ENCODE data around the gene CYP24A1. TPM values are rescaled to one million over a fixed set of nuclear protein-coding genes. Genes with fewer than 3 reads are reported as not detected.

The CYP24A1 gene
- total RNA-seq, 2 donors from 2014 or later: not detected

GRCh38 chr20:54151511-54152226 lies 22.1 kb downstream of the CYP24A1 start:
- Mint-ChIP-seq H3K4me1 (ENCODE audit: low read depth in 2 of 2) (no peaks in the 10 kb centered on the region), H3K9me3 (no peaks in the 10 kb centered on the region), H3K27ac (no peak overlapping the region), H3K4me3 (no peak overlapping the region), H3K36me3 (no peaks in the 10 kb centered on the region), H3K27me3 (peaks cover 17 to 28% of the 10 kb centered on the region in 2 donors)
- ATAC-seq (no peak), DNase-seq (ENCODE audit: low spot score) (no peak)

- H3K27ac Mint-ChIP-seq: no peak overlapping the region
- peaks cover 20 to 24% of the 10 kb centered on the region in 2 donors for H3K27me3 Mint-ChIP-seq
- DNase-seq (ENCODE audit: low spot score) (no peak), ATAC-seq (no peak)
- no peak overlapping the region for H3K4me3 Mint-ChIP-seq
- no peaks in the 10 kb centered on the region for H3K36me3 Mint-ChIP-seq
- H3K9me3 Mint-ChIP-seq: no peaks in the 10 kb centered on the region
- H3K4me1 Mint-ChIP-seq (ENCODE audit: low read depth in 2 of 2): no peaks in the 10 kb centered on the region
These were observed 22.7 kb downstream of the CYP24A1 start for GRCh38 chr20:54151075-54151439.

DNA sequence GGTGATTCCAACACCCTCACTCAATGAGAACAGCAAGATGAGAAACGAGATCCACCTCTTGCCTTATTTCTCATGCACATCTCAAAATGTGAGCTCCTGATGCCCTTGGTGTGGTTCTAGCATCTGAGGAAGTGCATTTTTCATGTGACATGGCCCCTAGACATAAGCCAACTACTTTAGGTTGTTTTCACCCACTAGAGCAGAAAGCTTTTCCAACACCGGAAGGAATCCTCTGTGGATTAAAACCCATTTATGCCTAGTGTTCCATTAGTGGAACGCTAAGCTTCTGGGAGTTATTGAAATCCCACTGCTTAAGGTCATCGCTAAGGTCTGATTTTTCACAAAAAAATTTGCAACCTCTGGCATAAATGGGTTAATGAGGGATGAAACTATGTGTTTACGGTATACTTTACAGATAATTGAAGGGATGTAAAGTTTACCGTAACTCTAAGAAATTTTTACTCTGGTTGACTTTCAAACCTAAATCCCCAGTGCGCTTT lies 24.0 kb downstream of the CYP24A1 start:
- DNase-seq (ENCODE audit: low spot score) (no peak), ATAC-seq (no peak)
- Mint-ChIP-seq H3K36me3 (no peaks in the 10 kb centered on the region), H3K4me1 (ENCODE audit: low read depth in 2 of 2) (no peaks in the 10 kb centered on the region), H3K27ac (no peak overlapping the region), H3K9me3 (no peaks in the 10 kb centered on the region), H3K27me3 (peaks cover 22% of the 10 kb centered on the region in 2 donors), H3K4me3 (no peak overlapping the region)

DNA sequence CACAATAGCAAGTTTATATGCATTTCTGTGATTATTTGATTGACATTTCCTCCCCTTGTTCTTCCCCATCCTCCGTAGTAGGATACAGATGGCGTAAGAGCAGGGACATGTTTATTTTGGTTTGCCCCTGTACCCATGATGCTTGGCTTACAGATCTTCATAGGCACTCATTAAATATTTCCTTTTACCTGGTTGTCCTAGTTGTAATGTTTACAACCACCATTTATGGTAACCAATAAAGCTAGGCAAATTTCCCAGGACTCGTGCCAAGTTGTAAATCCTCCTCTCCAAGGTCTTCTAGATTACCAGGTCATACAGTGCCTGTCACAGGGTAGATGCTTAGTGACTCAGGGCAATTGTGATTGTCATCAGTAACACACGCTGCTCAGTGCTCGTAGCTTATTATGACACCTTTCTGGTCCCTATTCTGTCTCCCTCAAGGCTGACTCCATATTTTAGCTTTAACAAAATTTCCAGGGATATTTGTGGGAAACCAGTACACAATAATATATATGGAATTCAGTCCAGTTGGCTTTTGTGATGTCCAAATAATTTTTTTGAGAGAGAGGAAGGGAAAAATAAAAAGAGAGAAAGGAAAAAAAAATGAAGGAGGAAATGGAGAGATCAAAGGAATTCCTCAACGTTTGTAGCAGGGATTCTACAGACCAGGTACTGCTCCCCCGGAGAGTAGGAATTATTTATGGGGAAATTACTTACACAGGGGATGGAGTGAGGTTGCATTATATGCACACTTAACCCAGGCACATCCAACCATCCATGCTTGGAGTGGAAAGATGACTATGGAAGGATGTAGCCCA lies 24.6 kb downstream of the CYP24A1 start:
- Mint-ChIP-seq H3K27ac (no peak overlapping the region), H3K36me3 (no peaks in the 10 kb centered on the region), H3K9me3 (no peaks in the 10 kb centered on the region), H3K4me1 (ENCODE audit: low read depth in 2 of 2) (no peaks in the 10 kb centered on the region), H3K27me3 (peaks cover 22% of the 10 kb centered on the region in 2 donors), H3K4me3 (no peak overlapping the region)
- DNase-seq (ENCODE audit: low spot score) (no peak), ATAC-seq (no peak)

DNA sequence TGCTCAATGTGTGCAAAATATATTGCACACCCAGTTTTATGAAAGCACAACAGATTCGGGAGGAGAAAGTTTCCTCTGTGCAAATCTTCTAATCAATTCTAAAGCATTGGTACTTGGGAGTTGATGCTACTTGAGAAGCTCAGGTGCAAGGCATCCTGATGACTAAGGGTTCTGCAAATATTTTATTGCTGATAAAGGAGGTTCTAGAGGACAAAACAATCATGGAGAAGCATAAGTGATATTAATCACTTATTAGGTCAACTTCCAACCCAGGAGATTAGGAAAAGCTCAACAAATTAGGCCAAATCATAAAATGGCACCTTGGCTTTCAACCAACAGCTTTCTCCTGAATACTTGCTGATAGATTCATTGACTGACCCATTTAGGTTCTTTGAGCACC lies 27.1 kb downstream of the CYP24A1 start:
- ATAC-seq: no peak
- Mint-ChIP-seq H3K27ac (no peak overlapping the region), H3K4me3 (no peak overlapping the region), H3K27me3 (peaks cover 15% of the 10 kb centered on the region in 2 donors), H3K36me3 (no peaks in the 10 kb centered on the region), H3K4me1 (ENCODE audit: low read depth in 2 of 2) (no peaks in the 10 kb centered on the region), H3K9me3 (no peaks in the 10 kb centered on the region)
- no peak for DNase-seq (ENCODE audit: low spot score)

GRCh38 chr20:54144847-54145414 lies 28.9 kb downstream of the CYP24A1 start:
- Mint-ChIP-seq H3K9me3 (no peaks in the 10 kb centered on the region), H3K4me3 (no peak overlapping the region), H3K27me3 (peaks cover 14 to 21% of the 10 kb centered on the region in 2 donors)

DNA sequence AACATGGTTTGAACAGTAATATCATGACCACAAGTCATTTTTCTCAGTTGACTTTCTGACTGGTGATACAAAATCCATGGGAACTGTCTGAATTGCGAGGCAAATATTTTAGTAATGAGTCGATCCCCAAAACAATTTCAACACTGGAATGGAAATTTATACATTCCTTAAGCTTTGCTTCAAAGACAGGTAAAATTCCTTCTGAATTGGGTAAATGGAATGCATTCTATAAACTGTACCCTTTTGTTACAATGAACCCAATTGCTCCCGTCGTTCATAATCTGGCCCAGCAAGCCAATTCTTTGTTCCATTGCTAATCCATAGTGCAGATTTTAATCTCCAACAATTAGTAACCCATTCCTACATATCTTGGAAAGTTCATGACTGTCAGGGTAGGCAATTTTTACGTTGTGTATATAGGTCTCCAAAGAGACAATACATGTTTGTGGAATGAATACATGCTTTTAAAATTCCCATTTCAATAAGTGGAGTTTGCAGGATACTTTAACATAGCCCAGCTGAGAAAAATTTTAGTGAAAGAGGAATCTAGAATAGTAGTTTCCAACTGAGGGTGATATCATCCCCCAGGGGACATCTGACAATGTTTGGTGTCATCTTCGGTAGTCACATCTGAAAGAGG lies 32.7 kb downstream of the CYP24A1 start:
- no peaks in the 10 kb centered on the region for H3K36me3 Mint-ChIP-seq

More at GRCh38 chr20:54144847-54145414, 28.9 kb downstream of the CYP24A1 start:
- H3K36me3 Mint-ChIP-seq: no peaks in the 10 kb centered on the region
- DNase-seq (ENCODE audit: low spot score) (no peak), ATAC-seq (no peak)
- H3K27ac Mint-ChIP-seq: no peak overlapping the region
- no peaks in the 10 kb centered on the region for H3K4me1 Mint-ChIP-seq (ENCODE audit: low read depth in 2 of 2)

DNA sequence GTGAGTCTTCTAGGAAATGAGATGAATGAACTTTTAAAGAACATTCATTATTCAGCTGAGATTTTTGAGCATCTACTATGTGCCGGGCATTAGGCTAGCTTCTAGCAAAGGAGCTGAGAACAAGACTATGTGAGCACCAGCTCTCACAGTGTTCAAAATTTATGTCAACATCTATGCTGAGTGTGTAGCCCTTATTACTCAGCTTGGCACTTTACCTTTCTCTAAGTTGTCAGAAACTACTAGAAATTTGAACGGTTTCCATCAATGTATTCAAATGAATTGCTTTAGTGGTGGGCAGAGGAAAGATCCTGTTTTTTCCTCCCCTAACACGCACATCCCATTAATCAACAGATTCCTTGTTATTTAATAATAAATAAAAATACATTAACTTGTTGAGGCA lies 33.3 kb downstream of the CYP24A1 start:
- Mint-ChIP-seq H3K27ac (no peak overlapping the region), H3K9me3 (no peaks in the 10 kb centered on the region), H3K36me3 (no peaks in the 10 kb centered on the region), H3K27me3 (peaks cover 5 to 19% of the 10 kb centered on the region in 2 donors), H3K4me1 (ENCODE audit: low read depth in 2 of 2) (no peaks in the 10 kb centered on the region), H3K4me3 (no peak overlapping the region)
- DNase-seq (ENCODE audit: low spot score) (no peak), ATAC-seq (no peak)

More for the DNA sequence above, 32.7 kb downstream of the CYP24A1 start:
- Mint-ChIP-seq H3K4me1 (ENCODE audit: low read depth in 2 of 2) (no peaks in the 10 kb centered on the region), H3K4me3 (no peak overlapping the region), H3K9me3 (no peaks in the 10 kb centered on the region), H3K27ac (no peak overlapping the region), H3K27me3 (peaks cover 7 to 19% of the 10 kb centered on the region in 2 donors)
- DNase-seq (ENCODE audit: low spot score) (no peak), ATAC-seq (no peak)

- no peak overlapping the region for H3K4me3 Mint-ChIP-seq
- no peaks in the 10 kb centered on the region for H3K4me1 Mint-ChIP-seq (ENCODE audit: low read depth in 2 of 2)
- DNase-seq (ENCODE audit: low spot score): no peak
- no peaks in the 10 kb centered on the region for H3K36me3 Mint-ChIP-seq
- peaks cover 5 to 19% of the 10 kb centered on the region in 2 donors for H3K27me3 Mint-ChIP-seq
- ATAC-seq: no peak
- H3K9me3 Mint-ChIP-seq: no peaks in the 10 kb centered on the region
- no peak overlapping the region for H3K27ac Mint-ChIP-seq
These were observed 33.7 kb downstream of the CYP24A1 start for GRCh38 chr20:54140067-54140466.

GRCh38 chr20:54139188-54139587 lies 34.6 kb downstream of the CYP24A1 start:
- ATAC-seq: no peak

GRCh38 chr20:54138427-54138826 lies 35.4 kb downstream of the CYP24A1 start:
- no peak for ATAC-seq

More at GRCh38 chr20:54139188-54139587, 34.6 kb downstream of the CYP24A1 start:
- H3K4me3 Mint-ChIP-seq: no peak overlapping the region
- H3K27ac Mint-ChIP-seq: no peak overlapping the region
- H3K27me3 Mint-ChIP-seq: peaks cover 5 to 19% of the 10 kb centered on the region in 2 donors
- DNase-seq (ENCODE audit: low spot score): no peak
- H3K4me1 Mint-ChIP-seq (ENCODE audit: low read depth in 2 of 2): no peaks in the 10 kb centered on the region
- H3K9me3 Mint-ChIP-seq: no peaks in the 10 kb centered on the region
- H3K36me3 Mint-ChIP-seq: no peaks in the 10 kb centered on the region

DNA sequence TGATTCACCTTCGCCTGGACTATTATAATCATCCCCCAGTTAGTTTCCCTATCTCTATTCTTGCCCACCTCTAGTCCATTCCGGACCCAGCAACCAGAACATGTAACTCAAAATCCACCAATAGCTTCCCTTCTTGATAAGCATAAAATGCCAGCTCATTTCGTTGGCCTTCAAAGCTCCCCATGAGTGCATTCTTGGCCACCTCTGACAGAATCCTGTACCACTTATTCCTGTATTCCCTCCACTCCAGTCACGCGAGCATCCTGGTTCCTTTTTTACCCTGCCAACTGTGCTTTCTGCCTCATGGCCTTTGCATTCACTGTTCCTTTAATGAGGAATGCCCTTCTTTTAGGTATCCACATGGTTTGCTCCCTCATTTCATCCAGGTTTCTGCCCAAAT lies 36.7 kb downstream of the CYP24A1 start:
- Mint-ChIP-seq H3K27ac (no peak overlapping the region), H3K27me3 (peaks cover 5 to 19% of the 10 kb centered on the region in 2 donors), H3K36me3 (no peaks in the 10 kb centered on the region), H3K4me3 (no peak overlapping the region), H3K4me1 (ENCODE audit: low read depth in 2 of 2) (no peaks in the 10 kb centered on the region), H3K9me3 (no peaks in the 10 kb centered on the region)
- DNase-seq (ENCODE audit: low spot score): no peak
- no peak for ATAC-seq

More at GRCh38 chr20:54138427-54138826, 35.4 kb downstream of the CYP24A1 start:
- Mint-ChIP-seq H3K27ac (no peak overlapping the region), H3K4me3 (no peak overlapping the region), H3K27me3 (peaks cover 5 to 19% of the 10 kb centered on the region in 2 donors), H3K4me1 (ENCODE audit: low read depth in 2 of 2) (no peaks in the 10 kb centered on the region), H3K36me3 (no peaks in the 10 kb centered on the region), H3K9me3 (no peaks in the 10 kb centered on the region)
- no peak for DNase-seq (ENCODE audit: low spot score)

DNA sequence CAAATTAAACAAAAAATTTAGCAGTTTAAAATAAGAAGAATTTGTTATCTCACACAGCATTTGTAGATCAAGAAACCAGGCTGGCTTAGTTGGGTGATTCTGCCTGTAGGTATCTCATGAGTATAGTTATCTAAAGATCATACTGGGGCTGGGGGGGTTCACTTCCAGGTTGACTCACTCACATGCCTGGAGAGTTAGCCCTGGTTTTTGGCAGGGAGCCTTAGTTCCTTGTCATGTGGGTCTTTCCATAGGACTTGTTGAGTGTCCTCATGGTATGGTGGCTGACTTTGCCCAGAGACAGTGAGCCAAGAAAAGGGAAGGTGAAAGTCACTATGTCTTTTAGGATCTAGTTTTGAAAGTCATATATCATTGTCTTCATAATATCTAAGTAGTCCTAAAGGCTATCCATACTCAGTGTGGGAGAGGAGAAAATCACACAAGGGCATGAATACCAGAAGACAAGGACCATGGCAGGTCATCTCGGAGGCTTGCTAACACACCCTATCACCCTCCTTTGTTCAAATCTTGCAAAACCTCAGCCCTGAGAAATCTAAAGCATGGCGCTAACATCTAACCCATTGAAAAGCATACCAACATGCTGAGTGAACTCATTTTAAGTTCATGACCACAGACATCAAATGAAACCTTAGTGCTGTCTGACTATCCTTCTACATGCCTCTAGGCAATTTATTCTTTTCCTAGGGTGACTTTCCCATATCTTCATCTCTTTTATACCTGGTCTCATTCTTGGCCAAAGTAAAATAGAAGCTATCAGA lies 39.2 kb downstream of the CYP24A1 start:
- Mint-ChIP-seq H3K27me3 (peaks cover 12 to 13% of the 10 kb centered on the region in 2 donors), H3K36me3 (no peaks in the 10 kb centered on the region), H3K9me3 (no peaks in the 10 kb centered on the region), H3K4me1 (ENCODE audit: low read depth in 2 of 2) (no peaks in the 10 kb centered on the region), H3K4me3 (no peak overlapping the region), H3K27ac (no peak overlapping the region)
- ATAC-seq (no peak), DNase-seq (ENCODE audit: low spot score) (no peak)
